Measurements from ENCODE around the gene CPSF4.

The CPSF4 gene

DNA sequence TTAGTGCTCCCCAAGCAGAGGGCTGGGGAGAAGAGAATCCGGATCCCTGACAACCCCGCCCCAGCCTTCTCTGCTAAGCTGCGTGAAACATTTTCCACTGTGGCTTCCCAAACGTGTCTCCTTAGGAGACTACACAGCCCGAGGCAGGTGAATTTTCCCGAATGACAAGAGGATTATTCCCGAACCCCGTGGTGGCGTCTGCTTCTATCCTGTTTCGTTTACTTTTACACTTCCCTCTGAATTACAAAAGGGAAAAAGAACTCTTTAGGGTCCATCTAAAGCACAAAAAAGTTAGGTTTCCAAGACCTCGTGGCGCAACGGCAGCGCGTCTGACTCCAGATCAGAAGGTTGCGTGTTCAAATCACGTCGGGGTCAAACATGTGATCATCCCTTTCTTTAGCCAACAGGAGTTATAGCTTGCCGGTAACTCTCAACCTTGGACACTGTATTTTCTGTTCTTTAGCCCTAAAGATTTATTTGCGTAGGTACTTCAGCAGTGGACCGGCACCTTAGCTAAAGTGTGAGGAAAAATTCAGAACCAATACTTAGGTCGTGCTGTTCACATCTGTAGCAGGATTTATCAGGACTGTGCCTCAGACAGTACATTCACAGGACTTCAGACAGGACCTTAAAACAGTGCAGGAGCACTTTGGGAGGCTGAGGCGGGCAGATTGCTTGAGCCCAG lies 30.8 kb downstream of the CPSF4 start:
- in situ Hi-C loops (cut with MboI; ENCODE audit: low pct_unique_long_range_greater_than_20kb, low sequenced_read_pairs, unreplicated experiment) = no loop called here
- DNase-seq (ENCODE audit: low spot score) = no peak
- TF ChIP-seq, protein P1, sequence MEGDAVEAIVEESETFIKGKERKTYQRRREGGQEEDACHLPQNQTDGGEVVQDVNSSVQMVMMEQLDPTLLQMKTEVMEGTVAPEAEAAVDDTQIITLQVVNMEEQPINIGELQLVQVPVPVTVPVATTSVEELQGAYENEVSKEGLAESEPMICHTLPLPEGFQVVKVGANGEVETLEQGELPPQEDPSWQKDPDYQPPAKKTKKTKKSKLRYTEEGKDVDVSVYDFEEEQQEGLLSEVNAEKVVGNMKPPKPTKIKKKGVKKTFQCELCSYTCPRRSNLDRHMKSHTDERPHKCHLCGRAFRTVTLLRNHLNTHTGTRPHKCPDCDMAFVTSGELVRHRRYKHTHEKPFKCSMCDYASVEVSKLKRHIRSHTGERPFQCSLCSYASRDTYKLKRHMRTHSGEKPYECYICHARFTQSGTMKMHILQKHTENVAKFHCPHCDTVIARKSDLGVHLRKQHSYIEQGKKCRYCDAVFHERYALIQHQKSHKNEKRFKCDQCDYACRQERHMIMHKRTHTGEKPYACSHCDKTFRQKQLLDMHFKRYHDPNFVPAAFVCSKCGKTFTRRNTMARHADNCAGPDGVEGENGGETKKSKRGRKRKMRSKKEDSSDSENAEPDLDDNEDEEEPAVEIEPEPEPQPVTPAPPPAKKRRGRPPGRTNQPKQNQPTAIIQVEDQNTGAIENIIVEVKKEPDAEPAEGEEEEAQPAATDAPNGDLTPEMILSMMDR (IDR thresholded peaks at IDR 0.05; ENCODE audit: extremely low read depth, insufficient read depth, missing control alignments) = no peak

GRCh38 chr7:99472561-99473314 lies 34.0 kb downstream of the CPSF4 start, which contains the start of gene ZNF789:
TSS of gene ZNF789 (plus strand) at chr7:99472890. CDS start at chr7:99476457, 3,567 bp downstream.
- TF ChIP-seq, protein P1 (IDR thresholded peaks at IDR 0.05; ENCODE audit: extremely low read depth, insufficient read depth, missing control alignments) = no peak
- in situ Hi-C loops (cut with MboI; ENCODE audit: low pct_unique_long_range_greater_than_20kb, low sequenced_read_pairs, unreplicated experiment) = no loop called here

DNA sequence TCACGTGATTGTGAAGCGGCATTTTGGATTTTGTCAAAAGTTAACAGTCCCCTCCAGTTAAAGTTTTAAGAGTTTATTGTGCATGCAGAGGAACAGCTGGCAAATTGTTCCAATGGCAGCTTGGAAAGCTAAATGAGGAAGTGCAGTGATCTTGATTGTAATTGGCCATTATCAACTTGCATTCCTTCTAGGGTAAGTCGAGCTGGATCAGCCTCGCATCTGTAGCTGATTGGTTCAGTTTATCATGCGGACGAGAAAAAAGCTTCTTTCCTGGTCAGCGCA lies 34.5 kb downstream of the CPSF4 start:
- DNase-seq (ENCODE audit: low spot score) = peak; percentile 79
- TF ChIP-seq, protein P1 (IDR thresholded peaks at IDR 0.05; ENCODE audit: extremely low read depth, insufficient read depth, missing control alignments) = no peak
- in situ Hi-C loops (cut with MboI; ENCODE audit: low pct_unique_long_range_greater_than_20kb, low sequenced_read_pairs, unreplicated experiment) = no loop called here

More at GRCh38 chr7:99472561-99473314, 34.0 kb downstream of the CPSF4 start, which contains the start of gene ZNF789:
- peak; percentile 99 for DNase-seq (ENCODE audit: low spot score)

DNA sequence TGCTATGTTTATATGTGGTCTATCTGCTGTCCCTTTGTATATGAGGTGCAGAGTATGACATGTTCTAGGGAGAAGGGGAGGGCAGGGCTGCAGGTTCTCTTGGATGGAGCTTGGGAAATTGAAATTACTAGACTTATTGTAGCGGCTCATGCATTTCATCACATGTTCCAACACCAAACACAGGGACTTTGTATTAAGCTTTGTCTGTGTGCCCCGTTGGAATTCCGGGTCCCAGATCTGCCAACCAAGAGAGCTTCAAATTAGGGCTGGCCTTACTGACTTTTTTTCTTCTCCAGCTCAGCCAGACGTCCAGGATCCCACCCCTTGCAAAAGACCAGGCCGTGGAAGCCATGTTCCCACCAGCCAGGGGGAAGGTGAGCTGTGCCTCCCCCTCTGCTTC lies 37.4 kb downstream of the CPSF4 start:
- TF ChIP-seq, protein P1 (IDR thresholded peaks at IDR 0.05; ENCODE audit: extremely low read depth, insufficient read depth, missing control alignments) = no peak
- in situ Hi-C loops (cut with MboI; ENCODE audit: low pct_unique_long_range_greater_than_20kb, low sequenced_read_pairs, unreplicated experiment) = no loop called here
- DNase-seq (ENCODE audit: low spot score) = no peak

DNA sequence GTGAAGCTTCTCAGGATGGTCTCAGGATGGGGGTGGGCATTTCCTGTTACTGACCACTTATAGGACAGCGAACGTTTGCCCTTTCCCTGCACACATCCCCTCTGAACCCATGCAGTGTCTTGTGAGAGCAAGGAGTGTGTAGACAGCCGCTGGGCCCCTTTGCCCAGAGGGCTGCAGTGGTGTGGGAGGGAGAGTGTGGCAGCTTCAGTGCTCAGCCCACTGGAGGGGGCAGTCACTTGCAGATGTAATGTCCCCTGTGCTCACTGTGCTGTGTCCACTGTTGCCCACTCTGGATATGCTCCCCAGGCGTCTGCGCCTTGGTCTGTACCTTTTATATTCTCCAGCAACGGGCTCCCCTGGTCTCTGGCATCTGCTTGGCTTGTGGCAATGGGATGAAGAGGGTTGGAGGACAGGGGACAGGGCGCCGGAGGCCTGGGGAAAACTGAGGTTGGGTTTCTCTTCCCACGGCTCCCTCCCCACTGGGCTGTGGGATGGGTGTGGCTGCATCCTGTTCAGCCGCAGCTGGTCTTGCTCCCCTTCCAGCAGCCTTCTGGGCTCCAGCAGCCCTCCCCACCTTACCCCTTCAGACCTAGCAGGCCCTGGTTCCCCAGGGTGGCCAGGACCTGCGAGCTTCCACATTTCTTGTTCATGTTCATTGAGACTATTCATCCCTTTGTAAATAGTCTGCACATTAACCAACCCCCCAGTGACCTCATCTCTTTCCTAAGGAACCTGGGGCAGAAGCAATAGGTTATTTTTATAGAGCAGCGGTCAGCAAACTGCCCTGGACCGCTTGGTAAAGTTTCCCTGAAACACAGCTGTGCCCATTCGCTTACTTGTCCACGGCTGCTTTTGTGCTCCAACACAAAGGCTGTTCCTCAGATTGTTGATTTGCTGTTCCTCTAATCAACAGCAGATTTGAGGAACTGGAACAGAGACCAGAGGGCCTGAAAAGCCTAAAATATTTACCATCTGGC lies 40.0 kb downstream of the CPSF4 start:
- in situ Hi-C loops (cut with MboI; ENCODE audit: low pct_unique_long_range_greater_than_20kb, low sequenced_read_pairs, unreplicated experiment) = no loop called here
- TF ChIP-seq, protein P1 (IDR thresholded peaks at IDR 0.05; ENCODE audit: extremely low read depth, insufficient read depth, missing control alignments) = no peak
- no peak for DNase-seq (ENCODE audit: low spot score)

- TF ChIP-seq, protein P1 (IDR thresholded peaks at IDR 0.05; ENCODE audit: extremely low read depth, insufficient read depth, missing control alignments) = no peak
- in situ Hi-C loops (cut with MboI; ENCODE audit: low pct_unique_long_range_greater_than_20kb, low sequenced_read_pairs, unreplicated experiment) = no loop called here
- DNase-seq (ENCODE audit: low spot score) = no peak
Measured at GRCh38 chr7:99485094-99485493, 46.4 kb downstream of the CPSF4 start.
